Activated CD4-positive, alpha-beta memory T cell treated with anti-CD3 and anti-CD28 coated beads for 36 hours (primary cell): ENCODE data around the gene SNTG2. TPM values are rescaled to one million over a fixed set of nuclear protein-coding genes. Genes with fewer than 3 reads are reported as not detected.
"Not testable (repeated sequence)": the region's sequence is repeated elsewhere in the genome, so short reads cannot be mapped to it uniquely, and the experiment has no call there.

Experiments
- CTCF ChIA-PET: fragments of 350-600 bp; sonication (Branson Sonifier 250); formaldehyde crosslinking; loops from one replicate; lab custom pipeline; 2021; ENCODE audit warnings: antibody characterized with exemption, inconsistent platforms; lab: Charles Lee
- POLR2A ChIA-PET: fragments of 350-600 bp; sonication (Branson Sonifier 250); formaldehyde crosslinking; loops from one replicate; lab custom pipeline; 2021; ENCODE audit warnings: antibody characterized with exemption; lab: Charles Lee
- DNase-seq: peaks from one replicate; pipeline ENCODE4 v3.0.0-alpha.2; 2020
- H3K27ac Mint-ChIP-seq: one replicate; pipeline ENCODE4 v1.8.0; 2021; ENCODE audit warnings: mixed read lengths
- H3K27me3 Mint-ChIP-seq: one replicate; pipeline ENCODE4 v1.8.0; 2021; ENCODE audit warnings: mixed read lengths
- H3K36me3 Mint-ChIP-seq: one replicate; pipeline ENCODE4 v1.8.0; 2021; ENCODE audit warnings: mixed read lengths
- H3K4me1 Mint-ChIP-seq: one replicate; pipeline ENCODE4 v1.8.0; 2021; ENCODE audit warnings: low read depth, mixed read lengths
- H3K4me3 Mint-ChIP-seq: one replicate; pipeline ENCODE4 v1.8.0; 2021; ENCODE audit warnings: mild to moderate bottlenecking, mixed read lengths
- H3K9me3 Mint-ChIP-seq: one replicate; pipeline ENCODE4 v1.8.0; 2021; ENCODE audit warnings: mixed read lengths
- intact Hi-C: fragments of 100-400 bp; cut with micrococcal nuclease; formaldehyde crosslinking; loops from one replicate; pipeline ENCODE4 v1.15.1; 2023
- total RNA-seq, 2 experiments: library from RNA; stranded (reverse); gene quantifications; one replicate each; pipeline ENCODE4 v1.2.3, GENCODE V29; 2021

SNTG2 gene
- total RNA-seq, 2 experiments from 2014 or later: 0.67 to 0.94 TPM

DNA sequence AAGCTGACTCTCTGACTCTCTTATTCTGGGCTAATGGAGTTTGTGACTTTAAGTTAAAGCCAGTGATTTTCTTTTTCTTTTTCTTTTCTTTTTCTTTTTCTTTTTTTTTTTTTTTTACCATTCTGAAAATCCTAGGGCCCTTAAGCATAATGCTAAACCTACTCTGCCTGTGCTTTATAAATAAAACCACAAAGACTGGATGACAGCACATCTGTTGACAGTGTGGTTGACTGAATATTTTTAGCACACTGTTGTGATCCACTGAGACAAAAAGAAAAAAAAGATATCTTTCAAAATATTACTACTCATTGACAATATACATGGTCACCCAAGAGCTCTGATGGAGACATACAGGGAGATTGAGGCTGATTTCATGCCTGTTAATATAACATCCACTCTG lies 121.6 kb downstream of the SNTG2 start:
- ChIA-PET POLR2A (no interaction called here), CTCF (no interaction called here)
- H3K27me3 Mint-ChIP-seq: no peaks in the 10 kb centered on the region
- no peaks in the 10 kb centered on the region for H3K36me3 Mint-ChIP-seq
- intact Hi-C loops: no loop called here
- peaks cover 3% of the 10 kb centered on the region for H3K9me3 Mint-ChIP-seq
- DNase-seq: no peak
- no peak overlapping the region for H3K4me3 Mint-ChIP-seq
- no peaks in the 10 kb centered on the region for H3K4me1 Mint-ChIP-seq
- H3K27ac Mint-ChIP-seq: no peak overlapping the region

DNA sequence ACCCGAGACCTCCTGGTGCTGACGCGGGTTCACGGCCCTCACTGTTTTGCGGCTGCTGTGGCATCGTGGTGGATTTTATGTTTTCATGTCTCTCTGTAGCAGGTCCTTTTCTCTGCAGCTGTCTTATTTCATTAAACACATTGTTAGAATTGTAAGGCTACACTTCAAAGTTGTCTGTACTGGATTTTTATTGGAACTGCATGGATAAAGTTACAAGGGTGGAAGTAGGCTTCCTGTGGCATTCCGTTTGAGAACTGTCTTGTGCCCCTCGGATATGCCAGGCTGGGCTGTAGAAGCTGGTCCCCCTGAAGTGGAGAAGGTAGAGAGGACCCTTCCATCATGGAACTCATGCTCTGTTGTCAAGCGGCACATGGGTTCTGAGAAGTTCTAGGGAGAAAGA lies 127.3 kb downstream of the SNTG2 start:
- H3K4me3 Mint-ChIP-seq: no peak overlapping the region
- intact Hi-C loops: no loop called here
- H3K27ac Mint-ChIP-seq: no peak overlapping the region
- ChIA-PET CTCF (no interaction called here), POLR2A (no interaction called here)
- H3K27me3 Mint-ChIP-seq: peaks cover 3% of the 10 kb centered on the region
- H3K4me1 Mint-ChIP-seq: no peaks in the 10 kb centered on the region
- H3K9me3 Mint-ChIP-seq: no peaks in the 10 kb centered on the region
- H3K36me3 Mint-ChIP-seq: no peaks in the 10 kb centered on the region
- no peak for DNase-seq

DNA sequence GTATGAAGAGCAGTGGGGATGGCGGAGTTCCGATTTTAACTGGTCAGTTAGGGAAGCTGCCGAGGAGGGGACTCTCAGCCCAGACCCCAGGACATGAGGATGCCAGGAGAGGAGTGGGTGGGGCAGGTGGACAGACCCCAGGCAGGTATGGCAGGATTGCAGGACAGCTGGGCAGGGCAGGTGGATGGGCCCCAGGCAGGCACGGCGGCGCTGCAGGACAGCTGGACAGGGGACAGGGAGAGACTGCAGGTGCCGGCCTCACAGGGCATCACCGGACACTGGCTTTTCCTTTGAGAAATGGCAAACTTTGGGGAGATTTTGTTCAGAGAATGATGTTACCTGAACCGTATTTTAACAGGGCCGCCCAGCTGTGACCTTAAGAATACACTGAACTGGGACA lies 127.7 kb downstream of the SNTG2 start:
- POLR2A ChIA-PET: no interaction called here
- Mint-ChIP-seq H3K27me3 (peaks cover 3% of the 10 kb centered on the region), H3K4me3 (no peak overlapping the region), H3K4me1 (no peaks in the 10 kb centered on the region), H3K36me3 (no peaks in the 10 kb centered on the region), H3K9me3 (no peaks in the 10 kb centered on the region), H3K27ac (no peak overlapping the region)
- CTCF ChIA-PET: no interaction called here
- intact Hi-C loops: no loop called here
- no peak for DNase-seq

DNA sequence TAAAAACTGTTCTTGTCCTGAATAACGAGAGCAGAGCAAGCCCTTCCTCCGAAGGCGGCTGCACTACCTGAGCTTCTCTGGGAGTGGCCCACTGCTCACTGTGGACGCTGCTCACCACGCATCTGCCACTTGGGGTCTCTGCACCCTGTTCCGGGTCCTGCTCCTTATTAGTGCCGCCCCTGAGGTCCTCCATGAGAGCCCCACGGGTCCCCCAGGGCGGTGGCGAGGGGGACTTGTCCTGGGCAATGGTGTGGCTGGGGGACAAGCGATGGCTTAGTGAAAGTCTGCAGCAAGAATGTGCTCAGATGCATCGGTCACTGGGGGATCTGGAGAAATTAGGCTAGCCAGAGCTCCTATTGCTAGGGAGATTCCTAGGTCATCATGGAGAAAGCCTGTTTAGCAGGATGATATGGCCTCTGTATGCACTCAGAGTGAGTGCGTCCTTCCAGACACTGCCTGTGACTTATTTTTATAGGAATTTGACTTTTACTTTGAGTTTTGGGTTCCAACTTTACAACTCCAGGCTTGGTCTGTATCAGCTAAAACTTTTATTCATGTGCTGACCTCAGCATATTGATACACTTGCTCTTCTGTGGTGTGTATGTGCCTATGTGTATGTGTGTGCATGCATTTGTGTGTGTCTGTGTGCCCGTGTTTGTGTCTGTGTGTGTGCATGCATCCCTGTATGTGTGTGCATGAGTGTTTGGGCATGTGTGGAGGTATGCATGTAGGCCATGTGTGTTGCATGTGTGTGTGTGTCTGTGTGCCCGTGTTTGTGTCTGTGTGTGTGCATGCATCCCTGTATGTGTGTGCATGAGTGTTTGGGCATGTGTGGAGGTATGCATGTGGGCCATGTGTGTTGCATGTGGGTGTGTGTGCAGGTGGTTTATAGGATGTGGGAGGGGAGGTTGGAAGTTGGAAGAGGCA lies 129.5 kb downstream of the SNTG2 start:
- Mint-ChIP-seq H3K27me3 (peaks cover 3% of the 10 kb centered on the region), H3K9me3 (no peaks in the 10 kb centered on the region), H3K36me3 (no peaks in the 10 kb centered on the region), H3K27ac (no peak overlapping the region), H3K4me1 (no peaks in the 10 kb centered on the region), H3K4me3 (no peak overlapping the region)
- intact Hi-C loops: no loop called here
- ChIA-PET CTCF (no interaction called here), POLR2A (interaction anchor here (0.5 kb wide), 1 partner anchor 37 kb away, joined by 3 read pairs; no protein-coding TSS in a partner anchor)
- DNase-seq: no peak

DNA sequence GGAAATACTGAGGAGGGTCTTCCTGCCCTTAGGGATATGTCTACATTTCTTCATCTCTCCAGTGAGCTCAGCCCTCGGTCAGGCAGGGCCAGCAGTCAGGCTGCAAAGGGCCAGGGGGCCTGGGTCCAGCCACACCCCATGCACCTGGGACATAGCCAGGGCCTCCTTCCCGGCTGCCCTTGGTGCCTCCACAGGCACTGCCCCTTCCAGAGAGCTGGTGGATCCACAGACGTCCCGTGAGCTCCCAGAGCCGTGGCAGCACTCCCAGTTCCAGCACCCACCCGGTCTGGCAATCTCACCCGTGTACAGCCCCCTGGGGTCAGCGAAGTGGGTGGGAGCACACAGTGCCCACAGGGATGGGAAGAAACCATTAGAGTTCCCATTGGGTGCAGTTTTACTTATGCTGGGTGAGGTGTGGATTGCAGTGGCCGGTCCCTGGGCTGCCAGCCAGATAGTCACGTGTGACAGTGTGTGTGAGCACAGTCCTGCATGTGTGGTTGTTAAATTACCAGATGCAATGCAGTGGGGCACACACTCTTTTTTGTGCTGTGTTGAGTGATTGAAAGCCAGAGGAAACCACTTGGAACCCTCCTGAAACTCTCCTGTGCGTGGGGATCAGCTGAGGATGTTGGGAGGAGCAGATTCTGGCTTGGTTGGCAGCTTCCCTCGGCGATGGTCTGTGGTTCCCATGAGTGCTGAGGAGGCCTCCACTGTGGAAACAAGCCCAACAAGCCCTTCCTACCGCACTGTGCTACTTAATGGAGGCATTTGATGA lies 131.0 kb downstream of the SNTG2 start:
- DNase-seq: no peak
- ChIA-PET CTCF (no interaction called here), POLR2A (no interaction called here)
- intact Hi-C loops: no loop called here
- no peak overlapping the region for H3K4me3 Mint-ChIP-seq
- H3K27ac Mint-ChIP-seq: no peak overlapping the region
- no peaks in the 10 kb centered on the region for H3K9me3 Mint-ChIP-seq
- no peaks in the 10 kb centered on the region for H3K4me1 Mint-ChIP-seq
- H3K36me3 Mint-ChIP-seq: no peaks in the 10 kb centered on the region
- peaks cover 3% of the 10 kb centered on the region for H3K27me3 Mint-ChIP-seq

DNA sequence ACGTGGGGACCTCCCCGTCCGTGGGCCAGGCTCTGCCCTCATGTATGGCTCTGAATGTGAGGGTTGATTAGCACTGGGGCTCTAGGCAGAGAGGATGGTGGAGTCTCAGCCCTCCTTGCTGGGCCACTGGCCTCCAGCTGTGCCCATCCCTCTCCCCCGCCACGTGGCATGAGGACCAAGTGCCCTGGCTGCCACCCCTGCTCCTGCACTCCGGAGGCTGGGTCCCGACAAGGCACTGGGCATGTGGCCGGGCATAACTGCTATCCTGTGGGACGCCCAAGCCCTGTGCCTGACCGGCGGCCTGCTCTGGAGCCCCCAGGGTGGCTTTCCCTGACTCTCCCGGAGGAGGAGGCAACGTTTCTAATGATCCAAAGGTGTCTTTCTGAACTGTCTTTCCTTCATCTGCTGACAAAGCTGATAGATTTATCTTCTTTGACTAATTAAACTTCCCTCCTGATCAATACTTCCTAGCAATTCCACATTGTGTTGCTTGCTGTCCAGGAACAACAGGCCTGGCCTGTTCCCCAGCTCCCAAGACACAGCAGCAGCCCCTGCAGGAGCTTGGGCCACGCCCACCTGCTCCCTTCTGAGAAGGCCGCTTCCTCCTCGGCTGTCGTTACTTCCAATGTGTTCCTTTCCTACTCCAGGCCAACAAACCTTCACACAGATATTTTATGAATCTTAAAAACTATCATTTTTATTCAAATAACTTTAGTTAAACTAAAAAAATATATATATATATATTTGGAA lies 132.0 kb downstream of the SNTG2 start:
- CTCF ChIA-PET: no interaction called here
- H3K4me3 Mint-ChIP-seq: no peak overlapping the region
- no peaks in the 10 kb centered on the region for H3K36me3 Mint-ChIP-seq
- peaks cover 3% of the 10 kb centered on the region for H3K27me3 Mint-ChIP-seq
- POLR2A ChIA-PET: no interaction called here
- no peak overlapping the region for H3K27ac Mint-ChIP-seq
- no peak for DNase-seq
- intact Hi-C loops: no loop called here
- H3K9me3 Mint-ChIP-seq: no peaks in the 10 kb centered on the region
- H3K4me1 Mint-ChIP-seq: no peaks in the 10 kb centered on the region

DNA sequence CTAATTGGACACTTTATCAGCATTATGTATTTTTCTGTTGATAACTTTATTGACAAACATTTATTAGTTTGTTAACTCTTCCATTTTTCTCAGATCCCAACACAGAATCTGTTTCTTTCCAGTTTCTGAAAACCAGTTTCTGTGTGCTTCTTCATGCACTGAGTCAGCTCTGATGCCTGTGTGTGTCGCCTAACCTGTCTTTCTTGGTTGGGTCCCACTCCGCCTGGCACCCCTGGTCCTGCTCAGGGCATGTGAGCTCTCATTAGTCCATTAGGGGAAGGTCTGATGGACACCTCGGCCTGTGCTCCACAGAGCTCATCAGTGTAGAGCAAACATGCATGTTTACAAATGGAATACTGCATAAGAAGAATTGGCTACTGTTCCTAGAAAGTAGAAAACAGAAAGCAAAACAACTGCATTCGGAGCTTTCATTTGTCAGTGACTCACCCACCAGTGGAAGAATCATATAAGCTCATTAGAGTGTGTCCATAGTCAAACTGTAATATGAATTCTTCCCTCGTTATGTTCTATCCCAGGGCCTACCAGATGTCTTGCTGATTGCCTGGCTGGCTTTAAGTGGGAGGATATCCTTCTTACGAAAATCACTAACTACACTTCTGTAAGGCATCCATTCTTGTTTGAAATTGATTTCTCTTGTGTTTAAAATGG lies 137.7 kb downstream of the SNTG2 start:
- no peaks in the 10 kb centered on the region for H3K4me1 Mint-ChIP-seq
- CTCF ChIA-PET: no interaction called here
- H3K27me3 Mint-ChIP-seq: no peaks in the 10 kb centered on the region
- no peaks in the 10 kb centered on the region for H3K36me3 Mint-ChIP-seq
- H3K9me3 Mint-ChIP-seq: no peaks in the 10 kb centered on the region
- POLR2A ChIA-PET: no interaction called here
- H3K4me3 Mint-ChIP-seq: no peak overlapping the region
- intact Hi-C loops: no loop called here
- no peak for DNase-seq
- no peak overlapping the region for H3K27ac Mint-ChIP-seq

DNA sequence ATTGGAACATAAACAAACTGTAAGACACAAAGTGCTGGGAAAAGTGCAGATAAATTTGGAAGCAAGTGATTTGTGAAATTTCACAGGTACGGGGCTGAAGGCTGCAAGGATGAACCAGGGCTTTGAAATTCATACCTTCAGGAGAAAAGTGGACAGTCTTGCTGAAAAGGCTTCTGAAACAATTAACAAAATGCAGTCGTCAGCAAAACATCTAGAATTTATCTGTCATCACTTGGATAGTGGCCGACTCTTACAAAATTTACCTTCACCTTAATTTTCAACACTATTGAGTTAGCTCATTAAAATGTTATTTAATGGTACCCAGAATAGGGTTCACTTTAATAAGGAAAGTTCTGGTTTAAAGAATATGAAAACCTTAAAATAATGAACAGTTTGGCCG lies 138.3 kb downstream of the SNTG2 start:
- ChIA-PET POLR2A (no interaction called here), CTCF (no interaction called here)
- Mint-ChIP-seq H3K27me3 (no peaks in the 10 kb centered on the region), H3K4me3 (no peak overlapping the region), H3K27ac (no peak overlapping the region), H3K36me3 (no peaks in the 10 kb centered on the region), H3K4me1 (no peaks in the 10 kb centered on the region), H3K9me3 (no peaks in the 10 kb centered on the region)
- no peak for DNase-seq
- intact Hi-C loops: no loop called here

DNA sequence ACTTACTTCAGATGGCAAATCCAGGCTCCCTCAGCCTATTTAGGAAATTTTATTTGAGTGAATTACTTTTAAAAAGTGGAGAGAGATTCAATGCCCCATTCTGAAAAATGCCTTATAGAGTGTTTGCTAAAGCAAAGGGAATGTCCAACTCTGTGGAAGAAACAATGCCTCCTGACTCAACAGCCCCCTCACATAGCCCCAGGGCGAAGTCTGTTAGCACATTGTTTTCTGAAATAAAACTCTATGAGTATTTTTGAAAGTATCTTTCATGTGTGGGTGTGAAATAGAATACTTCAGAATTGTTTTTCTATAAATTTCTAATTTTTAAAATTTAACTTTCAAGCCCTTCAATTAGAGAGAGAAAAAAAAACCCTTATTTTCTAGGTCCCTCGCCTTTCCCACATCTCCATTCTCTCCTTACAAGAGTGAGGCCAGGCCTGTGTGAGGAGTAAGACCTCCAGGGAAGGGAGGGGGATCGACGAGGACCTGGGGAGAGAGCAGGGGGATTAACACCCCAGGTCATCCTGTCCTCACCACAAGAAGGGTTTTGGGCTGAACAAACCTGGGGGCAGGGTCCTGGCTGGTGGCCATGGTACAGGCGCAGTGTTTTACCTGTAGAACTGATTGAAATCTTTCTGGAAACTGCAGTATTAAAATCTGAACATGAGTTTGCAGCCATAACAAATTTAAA lies 141.4 kb downstream of the SNTG2 start:
- intact Hi-C loops: no loop called here
- CTCF ChIA-PET: no interaction called here
- no peaks in the 10 kb centered on the region for H3K4me1 Mint-ChIP-seq
- no peak overlapping the region for H3K4me3 Mint-ChIP-seq
- H3K27me3 Mint-ChIP-seq: no peaks in the 10 kb centered on the region
- no peak for DNase-seq
- H3K9me3 Mint-ChIP-seq: no peaks in the 10 kb centered on the region
- H3K36me3 Mint-ChIP-seq: no peaks in the 10 kb centered on the region
- POLR2A ChIA-PET: no interaction called here
- H3K27ac Mint-ChIP-seq: no peak overlapping the region

DNA sequence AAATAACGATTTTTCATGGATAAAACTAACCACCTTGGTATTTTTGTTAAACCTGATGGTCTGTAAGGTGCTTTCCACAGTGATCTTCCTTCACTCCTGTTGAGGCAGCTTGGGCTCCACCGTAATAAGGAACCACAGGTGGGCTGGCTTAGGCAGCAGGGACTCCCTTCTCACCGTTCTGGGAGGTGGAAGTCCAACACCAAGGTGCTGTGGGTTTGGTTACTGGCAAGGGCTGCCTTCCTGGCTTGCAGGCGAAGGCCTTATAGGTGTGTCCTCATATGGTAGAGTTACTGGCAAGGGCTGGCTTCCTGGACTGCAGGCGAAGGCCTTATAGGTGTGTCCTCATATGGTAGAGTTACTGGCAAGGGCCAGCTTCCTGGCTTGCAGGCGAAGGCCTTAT lies 143.0 kb downstream of the SNTG2 start:
- H3K36me3 Mint-ChIP-seq, H3K4me1 Mint-ChIP-seq, H3K4me3 Mint-ChIP-seq, DNase-seq, H3K27ac Mint-ChIP-seq, intact Hi-C loops, H3K27me3 Mint-ChIP-seq, POLR2A ChIA-PET, CTCF ChIA-PET, H3K9me3 Mint-ChIP-seq: not testable (repeated sequence)

DNA sequence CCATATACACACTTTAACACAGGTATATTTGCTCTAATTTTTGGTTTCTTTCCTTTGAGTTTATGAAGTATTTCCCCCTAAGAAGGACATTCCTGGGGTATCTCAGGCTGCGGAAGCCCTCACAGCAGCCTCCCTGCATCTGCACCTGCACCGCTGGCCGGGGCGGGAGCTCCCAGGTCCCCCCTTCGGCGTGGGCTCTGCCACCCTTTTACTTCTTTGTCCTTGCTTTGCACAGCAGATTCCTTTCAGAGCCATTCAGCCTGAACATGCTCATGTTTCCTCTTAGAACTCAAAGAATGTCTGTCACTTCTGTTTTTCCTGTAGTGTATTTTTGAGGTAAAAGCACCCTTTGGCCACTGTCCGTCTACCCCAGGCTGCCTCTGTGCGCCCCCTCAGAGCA lies 146.5 kb downstream of the SNTG2 start:
- H3K36me3 Mint-ChIP-seq: no peaks in the 10 kb centered on the region
- CTCF ChIA-PET: no interaction called here

More for the DNA sequence above, 146.5 kb downstream of the SNTG2 start:
- Mint-ChIP-seq H3K4me1 (no peaks in the 10 kb centered on the region), H3K27me3 (no peaks in the 10 kb centered on the region), H3K27ac (no peak overlapping the region), H3K9me3 (no peaks in the 10 kb centered on the region), H3K4me3 (no peak overlapping the region)
- intact Hi-C loops: no loop called here
- POLR2A ChIA-PET: no interaction called here
- DNase-seq: no peak
